NOMO-1 treated with dmso at 0.1 percent for 144 hours (cell line): ENCODE measurements around the gene LMX1B.
"Not testable (repeated sequence)": the region's sequence is repeated elsewhere in the genome, so short reads cannot be mapped to it uniquely, and the experiment has no call there.

Experiments used
- DNase-seq: peaks from one replicate; lab custom pipeline; 2025; ENCODE audit not compliant: unreplicated experiment; lab: John Stamatoyannopoulos, UW

Gene LMX1B

DNA sequence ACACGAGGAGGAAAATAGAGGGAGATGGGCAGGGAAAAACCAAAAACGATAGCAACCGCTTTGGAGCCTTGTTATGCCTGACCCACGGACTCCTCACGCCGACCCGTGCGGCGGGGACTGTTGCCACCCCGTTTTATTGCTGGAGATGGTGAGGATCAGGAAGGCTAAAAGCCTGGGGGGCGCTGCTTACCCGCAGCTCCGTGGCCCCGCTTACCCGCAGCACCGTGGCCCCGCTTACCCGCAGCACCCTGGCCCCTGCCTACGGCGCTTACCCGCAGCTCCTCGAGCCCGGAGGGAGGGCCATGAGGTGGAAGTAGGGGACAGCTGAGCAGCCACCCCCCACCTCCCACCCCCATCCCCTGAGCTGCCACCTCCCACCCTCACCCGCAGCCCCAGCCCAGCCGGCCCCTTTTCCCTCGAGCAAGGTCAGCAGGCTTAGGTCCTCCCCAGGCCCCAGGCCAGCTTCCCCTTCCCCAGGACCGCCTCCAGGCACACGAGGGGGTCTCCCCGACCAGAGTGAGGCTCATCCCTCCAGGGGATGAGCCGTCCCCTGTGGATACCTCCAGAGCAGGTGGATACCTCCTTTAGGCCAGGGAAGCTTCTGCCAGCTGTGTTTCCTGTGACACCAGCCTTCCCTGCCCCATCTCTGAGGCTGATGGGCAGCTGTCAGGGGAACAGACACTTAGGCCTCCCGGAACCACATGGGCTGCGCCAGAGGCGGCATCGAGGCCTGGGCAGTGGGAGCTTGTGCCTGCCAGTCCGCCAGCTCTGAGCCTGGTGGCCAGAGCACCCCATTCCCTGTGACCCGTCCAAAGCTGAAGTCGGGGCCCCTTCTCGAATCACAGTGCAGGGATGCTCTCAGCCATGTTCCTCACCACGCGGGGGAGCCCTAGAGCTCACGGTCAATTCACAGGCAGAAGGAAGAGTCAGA is 92.3 kb downstream of the LMX1B start:
- peak; percentile 46 for DNase-seq

DNA sequence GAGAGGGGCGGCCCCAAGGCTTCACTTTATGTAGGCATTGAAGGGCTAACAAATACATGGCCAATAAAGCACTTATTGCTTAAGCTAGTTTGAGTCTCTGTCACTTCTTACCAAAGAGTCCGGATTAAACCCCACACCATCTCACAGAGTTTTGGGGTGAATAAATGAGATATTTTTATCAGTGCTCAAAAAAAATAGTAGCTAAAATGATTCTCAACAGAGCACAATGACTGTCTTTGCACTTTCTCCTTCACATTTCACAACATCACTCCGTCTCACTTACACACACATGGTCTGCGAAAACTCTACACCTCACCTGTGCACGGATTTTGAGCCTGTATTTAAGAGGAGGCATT is 92.9 kb downstream of the LMX1B start:
- DNase-seq, result no peak

DNA sequence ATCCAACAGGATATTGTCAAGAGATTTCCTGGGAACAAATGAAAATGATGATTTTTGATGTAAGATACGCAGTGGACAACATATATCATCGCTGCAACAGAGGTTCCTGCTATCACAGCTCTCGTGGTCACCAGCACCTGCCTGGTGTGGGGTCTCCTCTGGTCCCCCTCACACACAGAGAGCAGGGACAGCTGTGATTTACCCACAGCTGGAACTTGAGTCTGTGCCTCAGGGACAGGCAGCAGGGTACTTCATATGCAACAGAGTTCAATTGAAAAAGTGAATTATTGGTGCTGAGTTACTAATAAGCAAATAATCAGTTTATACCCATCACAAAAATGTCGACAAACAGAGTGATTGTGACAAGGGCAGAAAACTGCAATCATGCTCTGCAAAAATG is 93.4 kb downstream of the LMX1B start:
- DNase-seq, result no peak

DNA sequence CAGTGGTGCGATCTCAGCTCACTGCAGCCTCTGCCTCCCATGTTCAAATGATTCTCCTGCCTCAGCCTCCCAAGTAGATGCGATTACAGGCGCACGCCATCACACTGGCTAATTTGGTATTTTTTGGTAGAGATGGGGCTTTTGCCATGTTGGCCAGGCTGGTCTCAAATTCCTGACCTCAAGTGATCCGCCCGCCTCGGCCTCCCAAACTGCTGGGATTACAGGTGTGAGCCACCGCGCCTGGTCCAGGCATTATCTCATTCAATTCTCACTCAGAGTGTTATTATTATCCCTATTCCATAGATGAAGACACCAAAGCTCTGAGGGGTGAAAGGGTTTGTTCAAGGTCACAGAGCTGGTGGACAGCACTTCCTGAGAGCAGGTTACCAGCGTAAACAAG is 94.0 kb downstream of the LMX1B start:
- not testable (repeated sequence) for DNase-seq

DNA sequence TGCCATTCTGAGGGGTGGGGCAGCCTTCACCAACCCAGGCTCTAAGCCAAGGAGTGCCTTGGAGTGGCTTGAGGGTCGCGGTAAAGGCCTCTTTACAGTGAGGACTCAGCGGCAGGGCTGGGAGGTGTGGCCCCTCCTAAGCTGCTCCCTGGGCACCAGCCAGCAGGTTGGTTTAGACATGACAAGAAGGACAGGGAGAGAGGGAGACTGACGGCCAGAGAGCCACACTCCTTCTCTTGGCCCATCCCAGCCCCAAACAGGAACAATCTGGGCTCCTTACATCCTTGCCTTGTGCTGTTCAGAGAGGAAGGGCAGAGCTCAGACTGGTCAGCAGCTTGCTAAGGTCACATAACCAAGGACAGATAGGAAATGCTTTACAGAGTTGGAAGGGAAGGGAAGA is 94.5 kb downstream of the LMX1B start:
- no peak for DNase-seq

DNA sequence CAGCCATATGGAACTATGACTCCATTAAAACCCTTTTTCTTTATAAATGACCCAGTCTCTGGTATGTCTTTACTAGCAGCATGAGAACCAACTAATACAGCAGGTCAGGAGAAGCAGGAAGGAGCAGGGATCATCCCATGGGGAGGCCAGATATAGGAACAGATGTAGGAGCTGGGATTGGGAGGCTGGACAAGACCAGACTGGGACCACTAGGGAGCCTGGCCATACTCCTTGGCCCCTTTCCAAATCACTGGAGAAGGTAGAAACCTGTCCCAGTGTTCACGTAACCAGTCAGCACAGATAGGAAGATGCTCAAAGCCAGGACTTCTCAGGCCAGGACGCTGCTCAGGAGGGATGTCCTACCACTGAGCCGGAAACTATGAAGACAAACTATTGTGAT is 95.5 kb downstream of the LMX1B start:
- DNase-seq, result no peak

DNA sequence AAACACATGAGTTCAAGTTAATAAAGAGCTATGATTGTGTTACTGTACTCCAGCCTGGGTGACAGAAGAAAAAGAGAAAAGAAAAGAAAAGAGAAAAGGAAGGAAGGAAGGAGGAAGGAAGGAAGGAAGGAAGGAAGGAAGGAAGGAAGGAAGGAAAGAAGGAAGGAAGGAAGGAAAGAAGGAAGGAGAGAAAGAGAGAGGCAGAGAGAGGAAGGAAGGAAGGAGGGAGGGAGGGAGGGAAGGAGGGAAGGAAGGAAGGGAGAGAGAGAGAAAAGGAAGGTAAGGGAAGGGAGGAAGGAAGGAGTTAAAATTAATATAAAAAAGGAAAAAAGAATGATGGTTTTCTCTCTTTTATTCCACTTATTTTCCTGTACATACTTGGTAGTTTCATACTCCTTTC is 101.7 kb downstream of the LMX1B start:
- DNase-seq, result no peak

DNA sequence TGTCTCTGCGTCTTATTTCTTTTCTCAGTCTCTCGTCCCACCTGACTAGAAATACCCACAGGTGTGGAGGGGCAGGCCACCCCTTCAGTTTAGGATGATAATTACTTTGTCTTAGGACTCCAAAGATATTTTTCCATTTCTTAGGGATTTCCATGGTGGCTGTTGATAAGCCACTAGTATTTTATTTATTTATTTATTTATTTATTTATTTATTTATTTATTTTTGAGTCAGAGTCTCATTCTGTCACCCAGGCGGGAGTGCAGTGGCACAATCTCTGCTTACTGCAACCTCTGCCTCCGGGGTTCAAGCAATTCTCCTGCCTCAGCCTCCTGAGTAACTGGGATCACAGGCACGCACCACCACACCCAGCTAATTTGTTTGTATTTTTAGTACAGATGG is 103.7 kb downstream of the LMX1B start:
- not testable (repeated sequence) for DNase-seq

DNA sequence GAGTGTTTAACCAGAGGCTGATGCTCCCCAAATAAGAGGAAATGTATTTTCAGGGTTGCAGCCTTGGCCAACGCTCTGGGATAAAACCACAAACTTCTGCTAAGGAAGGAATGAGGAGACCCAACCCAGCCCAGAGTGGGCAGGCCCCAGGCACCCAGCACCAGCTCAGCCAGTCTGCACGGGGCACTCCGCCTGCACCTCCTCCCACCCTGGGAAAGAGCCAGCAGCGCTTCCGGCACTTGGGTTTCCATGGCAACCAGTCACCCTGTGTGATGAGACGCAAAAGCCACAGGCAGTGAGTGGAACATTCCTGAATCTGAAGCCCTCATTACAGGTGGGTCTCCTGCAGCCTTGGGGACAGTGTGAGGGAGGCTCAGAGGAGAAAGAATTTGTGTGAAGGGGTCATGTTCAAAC is 105.9 kb downstream of the LMX1B start:
- DNase-seq, result peak; percentile 60

DNA sequence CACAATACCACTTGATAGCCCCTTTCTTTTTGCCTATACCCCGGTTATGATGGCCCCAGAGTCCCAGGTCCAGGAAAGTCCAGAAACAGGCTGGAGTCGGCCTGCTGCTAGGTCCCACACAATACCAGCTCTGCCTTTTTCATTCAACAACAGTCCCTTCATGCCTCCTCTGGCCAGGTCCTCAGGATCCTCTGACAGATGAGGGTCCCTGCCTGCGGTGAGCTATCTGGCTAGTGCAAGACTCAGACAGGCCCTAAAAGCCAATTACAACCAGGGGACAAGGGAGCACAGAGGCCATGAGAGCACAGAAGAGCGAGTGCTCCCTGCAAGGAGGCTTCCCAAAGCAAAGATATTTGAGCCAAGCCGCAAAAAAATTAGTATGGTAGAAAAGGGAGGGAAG is 106.3 kb downstream of the LMX1B start:
- DNase-seq, result no peak

DNA sequence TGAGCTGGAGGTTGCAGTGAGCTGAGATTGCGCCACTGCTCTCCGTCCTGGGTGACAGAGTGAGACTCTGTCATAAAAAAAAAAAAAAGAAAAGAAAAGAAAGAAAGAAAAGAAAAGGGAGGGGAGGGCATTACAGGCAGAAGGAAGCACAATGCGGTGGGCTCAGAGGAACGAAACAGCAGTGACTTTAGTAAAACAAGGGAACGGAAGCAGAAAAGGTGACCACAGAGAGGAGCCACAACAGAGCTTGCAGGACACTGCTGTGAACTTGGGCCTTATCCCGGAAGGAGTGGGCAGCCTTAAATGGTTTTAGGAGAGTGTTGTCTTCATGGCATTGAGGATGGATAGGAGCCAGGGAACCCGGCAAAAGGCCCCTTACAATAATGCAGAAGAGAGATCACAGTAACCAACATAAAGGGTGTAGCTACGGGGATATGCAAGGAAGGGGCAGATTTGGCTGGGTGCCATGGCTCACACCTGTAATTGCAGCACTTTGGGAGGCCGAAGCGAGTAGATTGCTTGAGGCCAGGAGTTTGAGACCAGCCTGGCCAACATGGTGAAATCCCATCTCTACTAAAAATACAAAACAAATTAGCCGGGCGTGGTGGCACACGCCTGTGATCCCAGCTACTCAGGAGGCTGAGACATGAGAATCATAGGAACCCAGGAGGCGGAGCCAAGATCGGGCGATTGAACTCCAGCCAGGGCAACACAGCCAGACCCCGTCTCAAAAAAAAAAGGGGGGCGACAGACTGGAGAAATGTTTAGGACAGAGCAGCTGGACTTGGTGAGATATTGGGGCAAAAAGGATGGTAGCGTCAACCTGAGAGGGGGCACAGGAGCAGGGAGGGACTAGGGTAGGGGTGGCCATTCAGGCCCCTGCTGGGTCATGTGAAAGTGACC is 107.2 kb downstream of the LMX1B start:
- no peak for DNase-seq

DNA sequence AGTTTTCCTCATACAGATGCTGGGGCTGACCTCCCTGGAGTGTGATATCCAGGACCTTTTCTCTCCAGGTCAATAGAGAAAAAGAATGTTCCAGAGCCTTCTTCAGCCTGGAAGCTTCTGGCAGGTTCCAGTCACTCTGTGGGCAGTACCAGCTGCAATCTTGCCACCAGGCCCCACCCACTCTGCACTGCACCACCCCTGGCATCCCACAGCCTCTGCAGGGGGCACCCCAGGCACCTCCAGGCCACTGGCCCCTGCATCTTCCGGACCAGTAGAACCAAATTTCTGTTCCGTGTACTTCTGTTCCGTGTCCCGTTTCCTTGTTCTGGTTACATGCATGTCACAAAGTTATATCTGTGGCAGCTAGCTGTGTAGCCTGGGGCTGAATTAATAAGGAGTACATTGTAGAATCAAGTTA is 107.8 kb downstream of the LMX1B start:
- no peak for DNase-seq

DNA sequence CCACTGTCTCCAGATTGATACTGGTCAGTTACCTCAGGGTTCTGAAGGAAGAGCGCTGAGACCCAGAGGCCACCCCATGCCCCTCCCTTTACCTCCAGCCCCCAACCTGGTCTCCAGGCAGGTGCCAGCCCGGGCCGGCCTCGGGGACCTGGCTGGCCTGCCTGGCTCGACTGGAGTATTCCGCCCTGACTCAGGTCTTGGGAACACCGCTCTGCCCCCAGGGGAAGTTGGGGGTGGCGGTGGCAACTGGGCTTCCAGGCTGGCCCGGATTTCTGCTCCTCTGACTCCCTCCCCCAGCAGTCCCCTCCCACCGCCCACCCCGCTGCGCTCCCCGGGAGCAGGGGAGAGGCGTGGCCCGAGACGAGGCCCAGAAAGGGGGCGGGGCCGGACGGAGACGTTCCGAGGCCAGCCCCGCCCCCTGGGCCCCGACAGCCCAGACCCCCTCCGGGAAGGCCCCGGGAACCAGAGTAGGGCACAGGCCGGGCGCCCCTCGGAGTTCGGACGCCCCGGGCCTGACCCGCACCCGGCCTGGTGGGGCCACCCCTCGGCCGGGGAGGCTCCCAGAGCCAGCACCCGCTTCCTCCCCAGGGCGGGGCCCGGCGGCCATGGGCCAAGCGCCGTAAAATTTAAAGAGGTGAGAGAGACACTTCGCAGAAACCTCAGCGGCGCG is 108.7 kb downstream of the LMX1B start:
- peak; percentile 42 for DNase-seq

DNA sequence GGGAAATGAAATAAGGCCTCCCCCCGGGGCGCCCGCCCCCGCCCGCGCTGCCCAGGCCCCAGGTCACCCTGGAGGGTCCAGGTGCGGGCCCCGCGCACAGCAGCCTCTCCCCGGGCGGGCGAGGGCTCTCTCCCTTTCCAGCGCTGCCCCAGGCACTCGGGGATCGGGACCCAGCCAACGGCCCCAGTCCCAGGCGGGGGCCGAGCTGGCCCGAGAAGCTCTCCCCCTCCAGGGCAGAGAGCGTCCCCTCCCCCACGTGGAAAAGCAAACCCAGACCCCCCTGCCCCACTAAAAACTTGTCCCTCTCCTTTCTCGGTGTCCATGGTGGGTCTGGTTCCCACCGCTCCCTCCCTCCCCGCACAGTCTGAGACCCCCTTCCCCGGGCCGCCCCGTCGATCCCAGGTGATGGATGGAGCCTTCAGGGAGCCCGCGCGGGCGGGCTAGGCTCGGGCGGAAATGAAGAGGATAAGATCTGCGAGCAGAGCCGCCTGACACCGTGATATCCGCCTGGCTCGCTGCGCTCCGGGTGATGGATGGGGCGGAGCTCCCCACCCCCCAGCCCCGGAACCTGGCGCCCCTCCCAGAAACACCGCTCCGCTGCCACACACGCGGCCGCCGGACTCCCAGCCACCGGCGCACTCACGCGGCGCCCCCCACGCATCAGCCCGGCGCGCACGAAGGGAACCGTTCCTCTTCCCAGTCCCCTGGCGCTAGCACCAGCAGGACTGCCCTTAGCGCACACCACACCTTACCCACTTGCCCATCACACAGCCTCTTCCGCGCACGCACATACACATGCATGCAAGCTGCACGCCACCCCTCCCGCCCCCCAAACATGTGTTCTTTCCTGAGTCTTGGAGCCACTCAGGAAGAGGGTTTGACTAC is 109.4 kb downstream of the LMX1B start:
- no peak for DNase-seq

DNA sequence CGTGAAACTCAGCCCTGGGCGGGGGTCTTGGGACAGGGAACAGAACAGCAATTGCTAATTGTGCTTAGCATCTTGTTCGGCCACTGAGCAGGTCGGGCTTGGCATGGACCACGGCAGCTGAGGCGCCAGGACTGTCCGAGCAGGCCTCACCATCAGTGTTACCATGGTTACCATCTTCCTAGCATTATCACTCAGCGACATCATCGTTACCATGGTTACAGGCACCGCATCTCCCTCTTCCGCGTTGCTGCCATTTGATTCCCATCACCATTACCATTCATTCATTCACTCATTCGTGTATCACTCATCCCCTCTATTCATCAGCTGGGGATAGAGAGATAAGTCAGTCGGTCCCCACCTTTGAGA is 110.1 kb downstream of the LMX1B start:
- no peak for DNase-seq

DNA sequence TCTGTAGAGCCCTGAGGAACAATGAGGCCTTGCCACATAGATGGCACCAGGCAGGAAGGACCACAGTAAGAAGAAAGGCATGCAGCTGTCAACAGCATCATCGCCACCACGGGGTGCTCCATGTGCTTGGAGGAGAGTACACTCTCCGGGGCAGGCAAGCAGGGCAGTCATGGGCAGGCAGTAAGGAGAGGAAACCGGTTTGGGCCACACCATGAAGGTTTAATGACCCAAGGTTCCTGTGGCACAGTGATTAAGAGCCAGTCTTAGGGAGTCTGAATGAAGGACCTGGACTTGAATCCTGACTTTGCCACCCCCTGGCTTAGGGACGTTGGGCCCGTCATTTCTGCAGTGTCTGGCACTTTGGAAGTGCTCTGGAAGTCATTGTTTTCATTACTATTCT is 110.5 kb downstream of the LMX1B start:
- DNase-seq, result no peak

DNA sequence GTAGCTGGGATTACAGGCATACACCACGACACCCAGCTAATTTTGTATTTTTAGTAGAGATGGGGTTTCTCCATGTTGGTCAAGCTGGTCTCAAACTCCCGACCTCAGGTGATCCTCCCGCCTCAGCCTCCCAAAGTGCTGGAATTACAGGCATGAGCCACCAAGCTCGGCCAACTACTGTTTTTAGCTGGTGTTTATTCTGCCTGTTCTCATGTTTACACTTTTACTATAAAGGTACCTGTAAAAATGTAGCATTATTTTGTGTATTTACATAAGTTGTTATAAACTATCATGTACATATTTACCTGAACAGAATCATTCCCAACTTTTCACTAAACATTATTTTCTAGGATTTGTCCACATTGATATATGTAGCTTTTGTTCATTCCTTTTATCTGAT is 111.8 kb downstream of the LMX1B start:
- not testable (repeated sequence) for DNase-seq

DNA sequence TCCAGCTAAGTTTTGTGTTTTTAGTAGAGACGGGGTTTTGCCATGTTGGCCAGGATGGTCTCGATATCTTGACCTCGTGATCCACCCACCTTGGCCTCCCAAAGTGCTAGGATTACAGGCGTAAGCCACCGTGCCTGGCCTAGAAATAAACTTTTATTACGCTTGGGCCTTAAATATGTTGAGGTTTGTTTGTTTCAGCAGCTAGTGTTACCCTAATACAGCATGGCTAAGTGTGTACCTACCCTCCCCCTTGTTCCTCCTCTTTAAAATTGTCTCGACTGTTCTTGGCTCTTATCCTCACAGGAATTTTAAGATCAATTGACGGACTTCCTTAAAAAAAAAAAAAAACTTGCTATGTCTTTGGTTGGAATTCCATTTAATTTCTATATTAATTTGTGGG is 114.5 kb downstream of the LMX1B start:
- not testable (repeated sequence) for DNase-seq

DNA sequence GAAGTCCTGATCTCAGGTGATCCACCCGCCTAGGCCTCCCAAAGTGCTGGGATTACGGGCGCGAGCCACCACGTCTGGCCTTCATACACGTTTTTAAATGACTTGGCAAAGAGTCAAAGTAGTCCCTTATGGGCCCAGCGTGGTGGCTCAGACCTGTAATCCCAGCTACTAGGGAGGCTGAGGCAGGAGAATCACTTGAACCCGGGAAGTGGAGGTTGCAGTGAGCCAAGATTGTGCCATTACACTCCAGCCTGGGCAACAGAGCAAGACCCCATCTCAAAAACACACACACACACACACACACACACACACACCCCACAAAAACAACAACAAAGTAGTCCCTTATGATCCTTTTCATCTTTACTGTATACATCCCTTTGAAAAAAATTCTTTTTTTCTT is 116.9 kb downstream of the LMX1B start:
- not testable (repeated sequence) for DNase-seq

DNA sequence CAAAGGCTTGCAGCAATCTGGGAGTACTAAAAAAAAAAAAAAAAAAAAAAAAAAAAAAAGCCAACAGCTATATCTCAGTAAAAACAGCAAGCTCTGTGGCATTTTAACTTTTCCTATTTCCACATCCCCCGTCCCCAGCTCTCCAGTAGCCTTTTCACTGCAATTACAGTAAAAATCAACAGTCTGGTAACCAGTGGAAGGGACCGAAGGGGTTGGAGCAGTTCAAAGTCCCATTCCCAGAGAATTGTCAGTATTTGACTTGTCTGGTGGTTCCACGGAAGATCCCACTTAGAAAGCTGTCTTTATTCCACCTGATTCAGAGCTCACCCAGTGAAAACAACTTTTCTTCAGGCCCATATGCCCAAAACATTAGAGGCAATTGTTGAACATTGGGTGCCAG is 119.3 kb downstream of the LMX1B start:
- DNase-seq, result no peak

DNA sequence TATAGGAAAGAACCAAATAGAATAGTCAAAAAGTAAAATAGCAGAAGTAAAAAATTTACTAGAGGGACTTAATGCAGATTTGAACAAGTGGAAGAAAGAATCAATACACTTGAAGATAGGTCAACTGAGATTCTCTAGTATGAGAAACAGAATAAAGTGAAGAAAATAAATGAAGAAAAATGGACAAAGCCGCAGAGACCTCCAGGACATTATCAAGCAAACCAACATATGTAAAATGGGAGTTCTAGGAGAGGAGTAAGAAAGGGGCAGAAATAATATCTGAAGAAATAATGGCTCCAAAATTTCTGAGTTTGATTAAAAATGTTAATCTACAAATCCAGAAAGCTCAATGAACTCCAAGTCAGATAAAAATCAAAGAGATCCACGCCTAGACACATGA is 121.1 kb downstream of the LMX1B start:
- DNase-seq, result no peak
